Sigmoid colon (tissue), 7 donors: ENCODE measurements around the gene ZNF865. TPM values are rescaled to one million over a fixed set of nuclear protein-coding genes. Genes with fewer than 3 reads are reported as not detected.

Experiments used
- DNase-seq: peaks from one replicate; pipeline ENCODE4 v3.0.0-alpha.2; 2019
- H3K27ac ChIP-seq, 4 donors: fragments of 200-600 bp; sonication (generic); one replicate each; pipeline ENCODE4 v1.5.1; 2016 to 2019; ENCODE audit warnings: mild to moderate bottlenecking in 1 of 4
- H3K27me3 ChIP-seq, 3 donors: fragments of 200-600 bp; sonication (generic); one replicate each; pipeline ENCODE4 v1.5.1; 2019; ENCODE audit warnings: mild to moderate bottlenecking in 1 of 3
- H3K36me3 ChIP-seq, 4 donors: fragments of 200-600 bp; sonication (generic); one replicate each; pipeline ENCODE4 v1.5.1; 2016 to 2019
- H3K4me1 ChIP-seq, 4 donors: fragments of 200-600 bp; sonication (generic); one replicate each; pipeline ENCODE4 v1.5.1; 2017 to 2019
- H3K4me3 ChIP-seq, 4 donors: fragments of 200-600 bp; sonication (generic); one replicate each; pipeline ENCODE4 v1.5.1; 2017 to 2019; ENCODE audit warnings: mild to moderate bottlenecking in 2 of 4, moderate library complexity in 1 of 4
- H3K9me3 ChIP-seq, 4 donors: fragments of 200-600 bp in 3 of 4; sonication (generic) in 3 of 4; one replicate each; pipeline versions ENCODE4 v1.5.1 to v1.6.1; 2013 to 2019
- EP300 ChIP-seq, 4 donors: sonication (generic); formaldehyde crosslinking; IDR thresholded peaks; one replicate each; pipeline ENCODE4 v1.6.1; 2017; ENCODE audit warnings: antibody characterized with exemption in 4 of 4
- POLR2A ChIP-seq, 2 donors: fragments of 450-650 bp; IDR thresholded peaks; one replicate each; pipeline ENCODE4 v1.6.1; 2016; ENCODE audit warnings: antibody characterized with exemption in 2 of 2, mild to moderate bottlenecking in 2 of 2, moderate library complexity in 2 of 2
- POLR2AphosphoS5 ChIP-seq, 4 donors: sonication (generic); formaldehyde crosslinking; IDR thresholded peaks; one replicate each; pipeline ENCODE4 v1.6.1; 2017; ENCODE audit warnings: antibody characterized with exemption in 4 of 4
- WGBS, 2 donors: extraction: QIAGEN DNeasy Blood & Tissue Kit; methylation state at CpG; one replicate each; pipeline ENCODE4 v1.1.7; 2013; 5-methylcytosine and 5-hydroxymethylcytosine counted together
- intact Hi-C: fragments of 100-400 bp; cut with DNase I; formaldehyde crosslinking; loops from one replicate; pipeline ENCODE4 v1.15.1; 2023
- polyA plus RNA-seq, 3 donors: library from polyadenylated mRNA; stranded (reverse); fragments of 200-250 nt; gene quantifications; one replicate each; pipeline ENCODE4 v1.2.3, GENCODE V29; 2013
- total RNA-seq, 4 donors: library from RNA; depleted of rRNA; stranded (reverse); fragments of >200 nt; gene quantifications; one replicate each; pipeline ENCODE4 v1.1.0, GENCODE V29; 2016
- TF ChIP-seq, protein P1 (sequence below), 4 experiments: fragments of 450-650 bp in 3 of 4; fragments of 200-600 bp in 1 of 4; IDR thresholded peaks; one replicate each; pipeline ENCODE4 v1.5.1; 2016 to 2019; ENCODE audit warnings: antibody characterized with exemption in 4 of 4, mild to moderate bottlenecking in 3 of 4, moderate library complexity in 2 of 4
- donor health status: healthy with polysubstance abuse.
- donor health status: Bipolar disorder and iron deficiency.
- donor health status: healthy.

ZNF865 gene
- total and polyA plus RNA-seq, 7 donors, result 2.3 to 9.3 (median 3.0) TPM

DNA sequence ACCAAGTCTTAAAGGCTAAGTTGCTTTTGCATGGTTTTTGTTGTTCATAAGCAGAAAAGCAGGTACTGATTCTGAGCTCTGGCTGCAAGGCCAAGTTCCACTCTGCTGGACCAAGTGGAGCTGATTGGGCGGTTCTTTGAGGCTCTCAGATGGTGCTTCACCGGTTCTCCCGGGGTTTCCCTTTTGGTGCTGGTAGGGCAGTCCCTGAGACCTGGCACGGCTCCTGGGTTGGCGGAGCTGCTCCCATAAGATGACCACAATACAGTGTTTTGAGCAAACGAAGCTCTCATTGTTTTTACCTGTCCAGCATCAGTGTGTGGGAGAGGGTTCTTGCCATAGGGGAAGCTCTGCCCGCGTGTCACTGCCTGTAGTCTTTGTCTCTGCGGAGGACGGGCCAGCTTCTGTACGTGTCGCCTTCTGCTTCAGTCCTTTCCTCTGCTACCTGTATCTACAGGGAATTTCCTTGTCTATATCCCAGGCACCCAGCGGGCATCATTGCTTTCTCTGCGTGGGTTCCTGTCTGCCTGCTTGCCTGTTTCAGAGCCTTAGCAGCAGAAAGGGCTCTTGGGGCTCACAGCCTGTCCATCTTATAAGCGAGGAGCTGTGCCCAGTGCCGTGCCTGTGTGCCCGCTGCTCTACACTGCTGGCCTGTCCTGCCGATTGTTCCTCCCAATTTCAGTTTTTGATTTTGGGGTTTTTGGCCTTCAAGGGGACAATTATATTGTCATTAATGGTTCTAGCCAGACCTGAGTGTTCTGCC is 51.7 kb downstream of the ZNF865 start:
- 19 to 49% methylated on average over 18 of the region's 18 CpGs for WGBS, 2 donors
- peaks cover 0 to 57% (median 52%) of the 10 kb centered on the region in 4 donors for H3K4me1 ChIP-seq
- no peaks in the 10 kb centered on the region for H3K27me3 ChIP-seq
- no peak for DNase-seq
- peak overlapping the region in 3 of 4 donors; percentile 86 to 97 (median 97) for H3K4me3 ChIP-seq
- no peak overlapping the region for H3K27ac ChIP-seq
- H3K36me3 ChIP-seq, result peaks cover 15 to 40% (median 26%) of the 10 kb centered on the region in 4 donors
- intact Hi-C loops, result loop anchor here (2.0 to 10.0 kb wide), 2 partner anchors 16 to 542 kb away; partner anchors contain the start of gene PPP1R12C
- H3K9me3 ChIP-seq, result no peaks in the 10 kb centered on the region
- TF ChIP-seq, protein P1, sequence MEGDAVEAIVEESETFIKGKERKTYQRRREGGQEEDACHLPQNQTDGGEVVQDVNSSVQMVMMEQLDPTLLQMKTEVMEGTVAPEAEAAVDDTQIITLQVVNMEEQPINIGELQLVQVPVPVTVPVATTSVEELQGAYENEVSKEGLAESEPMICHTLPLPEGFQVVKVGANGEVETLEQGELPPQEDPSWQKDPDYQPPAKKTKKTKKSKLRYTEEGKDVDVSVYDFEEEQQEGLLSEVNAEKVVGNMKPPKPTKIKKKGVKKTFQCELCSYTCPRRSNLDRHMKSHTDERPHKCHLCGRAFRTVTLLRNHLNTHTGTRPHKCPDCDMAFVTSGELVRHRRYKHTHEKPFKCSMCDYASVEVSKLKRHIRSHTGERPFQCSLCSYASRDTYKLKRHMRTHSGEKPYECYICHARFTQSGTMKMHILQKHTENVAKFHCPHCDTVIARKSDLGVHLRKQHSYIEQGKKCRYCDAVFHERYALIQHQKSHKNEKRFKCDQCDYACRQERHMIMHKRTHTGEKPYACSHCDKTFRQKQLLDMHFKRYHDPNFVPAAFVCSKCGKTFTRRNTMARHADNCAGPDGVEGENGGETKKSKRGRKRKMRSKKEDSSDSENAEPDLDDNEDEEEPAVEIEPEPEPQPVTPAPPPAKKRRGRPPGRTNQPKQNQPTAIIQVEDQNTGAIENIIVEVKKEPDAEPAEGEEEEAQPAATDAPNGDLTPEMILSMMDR (IDR thresholded peaks at IDR 0.05), result no peak
- TF ChIP-seq EP300 (IDR thresholded peaks at IDR 0.05) (no peak), POLR2AphosphoS5 (IDR thresholded peaks at IDR 0.05) (no peak), POLR2A (IDR thresholded peaks at IDR 0.05) (no peak)

DNA sequence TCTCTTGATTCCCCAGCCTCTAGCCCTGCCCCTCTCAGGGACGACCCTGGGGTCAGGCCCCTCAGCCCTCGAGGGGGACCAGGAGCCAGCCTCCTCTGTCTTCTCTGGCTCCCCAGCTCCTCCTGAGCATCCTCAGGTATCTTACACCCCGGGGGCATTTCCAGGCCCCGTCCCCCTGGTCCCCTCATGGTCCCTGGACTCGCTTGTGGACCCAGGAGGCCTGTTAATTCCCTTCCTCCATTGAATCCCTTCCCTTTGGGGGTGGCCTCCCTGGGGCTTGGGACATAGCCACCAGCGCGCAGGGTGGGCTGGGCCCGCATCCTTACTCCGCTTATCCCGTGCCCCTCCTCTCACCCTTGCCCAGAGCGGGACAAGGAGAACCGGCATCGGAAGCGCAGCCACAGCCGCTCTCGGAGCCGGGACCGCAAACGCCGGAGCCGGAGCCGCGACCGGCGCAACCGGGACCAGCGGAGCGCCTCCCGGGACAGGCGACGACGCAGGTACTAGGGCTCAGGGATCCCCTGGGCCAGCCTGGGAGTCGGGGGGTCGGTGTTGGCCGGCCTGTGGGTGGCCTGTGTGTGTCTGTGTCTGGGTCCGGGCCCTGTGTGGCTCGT is 53.5 kb downstream of the ZNF865 start:
- TF ChIP-seq, protein P1 (IDR thresholded peaks at IDR 0.05), result no peak
- TF ChIP-seq EP300 (IDR thresholded peaks at IDR 0.05), result no peak
- TF ChIP-seq POLR2AphosphoS5 (IDR thresholded peaks at IDR 0.05), result no peak
- TF ChIP-seq POLR2A (IDR thresholded peaks at IDR 0.05), result no peak
- DNase-seq, result no peak
- intact Hi-C loops, result loop anchor here (10.0 kb wide), 1 partner anchor 544 kb away; the partner anchor contains the start of gene PPP1R12C
- H3K9me3 ChIP-seq, result no peaks in the 10 kb centered on the region
- H3K4me1 ChIP-seq, result peaks cover 0 to 47% (median 43%) of the 10 kb centered on the region in 4 donors
- no peaks in the 10 kb centered on the region for H3K27me3 ChIP-seq
- H3K4me3 ChIP-seq, result no peak overlapping the region
- H3K36me3 ChIP-seq, result peaks cover 32 to 52% (median 42%) of the 10 kb centered on the region in 4 donors
- WGBS, 2 donors, result 91 to 93% methylated on average over 37 of the region's 37 CpGs
- H3K27ac ChIP-seq, result no peak overlapping the region

DNA sequence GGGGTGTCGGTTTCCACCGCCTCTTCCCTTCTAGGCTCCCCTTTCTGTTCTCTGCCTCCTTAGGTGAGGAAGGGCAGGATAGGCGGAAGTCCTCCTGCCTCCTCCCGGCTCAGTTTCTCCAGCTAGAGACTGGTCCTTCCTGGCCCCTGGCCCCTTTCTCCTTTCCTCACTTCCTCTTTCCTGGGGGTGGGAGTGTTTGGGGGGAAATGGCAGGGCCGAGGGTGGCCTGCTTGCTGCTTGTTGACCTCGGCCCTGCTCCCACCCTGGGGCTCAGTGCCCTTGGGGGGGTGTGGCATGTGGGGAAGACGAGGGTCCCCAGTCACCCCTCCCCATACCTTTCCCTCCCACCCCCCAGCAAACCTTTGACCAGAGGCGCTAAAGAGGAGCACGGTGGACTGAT is 54.4 kb downstream of the ZNF865 start:
- no peak for DNase-seq
- H3K9me3 ChIP-seq, result no peaks in the 10 kb centered on the region
- H3K27ac ChIP-seq, result no peak overlapping the region
- TF ChIP-seq POLR2AphosphoS5 (IDR thresholded peaks at IDR 0.05) (no peak), EP300 (IDR thresholded peaks at IDR 0.05) (no peak), POLR2A (IDR thresholded peaks at IDR 0.05) (no peak)
- TF ChIP-seq, protein P1 (IDR thresholded peaks at IDR 0.05), result no peak
- intact Hi-C loops, result loop anchor here (10.0 kb wide), 1 partner anchor 545 kb away; the partner anchor contains the start of gene PPP1R12C
- no peak overlapping the region for H3K4me3 ChIP-seq
- 74 to 77% methylated on average over 9 of the region's 9 CpGs for WGBS, 2 donors
- peaks cover 0 to 47% (median 43%) of the 10 kb centered on the region in 4 donors for H3K4me1 ChIP-seq
- H3K27me3 ChIP-seq, result no peaks in the 10 kb centered on the region
- peaks cover 39 to 61% (median 49%) of the 10 kb centered on the region in 4 donors for H3K36me3 ChIP-seq

DNA sequence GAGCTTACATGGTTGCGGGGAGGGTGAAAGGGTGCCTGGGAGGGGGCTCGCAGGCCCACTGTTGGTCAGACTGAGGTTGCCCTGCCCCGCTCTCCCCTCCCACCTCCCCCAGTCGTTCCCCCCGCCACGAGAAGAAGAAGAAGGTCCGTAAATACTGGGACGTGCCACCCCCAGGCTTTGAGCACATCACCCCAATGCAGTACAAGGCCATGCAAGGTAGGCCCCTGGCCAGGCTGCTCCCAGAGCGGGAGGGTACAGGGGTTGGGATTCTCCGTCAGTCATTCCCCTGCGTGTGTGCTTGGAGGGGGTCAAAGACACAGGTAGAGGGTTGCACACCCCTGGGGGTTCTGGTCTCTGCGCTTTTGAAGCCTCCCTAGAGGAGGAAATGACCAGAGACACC is 55.0 kb downstream of the ZNF865 start:
- Histone ChIP-seq H3K9me3 (no peaks in the 10 kb centered on the region), H3K4me3 (no peak overlapping the region), H3K36me3 (peaks cover 39 to 64% (median 50%) of the 10 kb centered on the region in 4 donors), H3K4me1 (peaks cover 0 to 46% (median 43%) of the 10 kb centered on the region in 4 donors), H3K27me3 (no peaks in the 10 kb centered on the region), H3K27ac (no peak overlapping the region)
- intact Hi-C loops, result no loop called here
- 87 to 91% methylated on average over 12 of the region's 12 CpGs for WGBS, 2 donors
- no peak for DNase-seq
- TF ChIP-seq EP300 (IDR thresholded peaks at IDR 0.05) (no peak), POLR2A (IDR thresholded peaks at IDR 0.05) (no peak), POLR2AphosphoS5 (IDR thresholded peaks at IDR 0.05) (no peak)
- TF ChIP-seq, protein P1 (IDR thresholded peaks at IDR 0.05), result no peak
